Esophagus squamous epithelium (tissue), 5 donors: Measurements from ENCODE around the gene KRT4. TPM values are rescaled to one million over a fixed set of nuclear protein-coding genes. Genes with fewer than 3 reads are reported as not detected.

Experiments
- DNase-seq: peaks from one replicate; lab custom pipeline; 2025; lab: John Stamatoyannopoulos, UW
- H3K27ac ChIP-seq, 4 donors: fragments of 200-600 bp; sonication (generic); one replicate each; pipeline ENCODE4 v1.5.1; 2016 to 2019; ENCODE audit warnings: mild to moderate bottlenecking in 1 of 4
- H3K27me3 ChIP-seq, 4 donors: fragments of 200-600 bp; sonication (generic); 1 replicate in 3 of 4; 2 replicates in 1 of 4; pipeline versions ENCODE4 v1.5.1 to v1.6.0; 2017 to 2021; ENCODE audit warnings: antibody characterized with exemption in 1 of 4
- H3K36me3 ChIP-seq, 3 donors: fragments of 200-600 bp; sonication (generic); one replicate each; pipeline ENCODE4 v1.5.1; 2016 to 2019
- H3K4me1 ChIP-seq, 3 donors: fragments of 200-600 bp; sonication (generic); one replicate each; pipeline ENCODE4 v1.5.1; 2017 to 2019
- H3K4me3 ChIP-seq, 4 donors: fragments of 200-600 bp; sonication (generic); 1 replicate in 3 of 4; 2 replicates in 1 of 4; pipeline ENCODE4 v1.5.1; 2016 to 2019; ENCODE audit warnings: mild to moderate bottlenecking in 2 of 4, moderate library complexity in 1 of 4
- H3K9me3 ChIP-seq, 3 donors: fragments of 200-600 bp; sonication (generic); one replicate each; pipeline ENCODE4 v1.5.1; 2016 to 2019
- POLR2A ChIP-seq, 4 donors: fragments of 450-650 bp; IDR thresholded peaks; one replicate each; pipeline ENCODE4 v1.6.1; 2017; ENCODE audit warnings: antibody characterized with exemption in 4 of 4, mild to moderate bottlenecking in 4 of 4, moderate library complexity in 3 of 4
- WGBS, 2 donors: methylation state at CpG; one replicate each; pipeline ENCODE4 v1.1.5; 2018; 5-methylcytosine and 5-hydroxymethylcytosine counted together
- intact Hi-C: fragments of 100-400 bp; cut with DNase I; formaldehyde crosslinking; loops from one replicate; pipeline ENCODE4 v1.15.0; 2022
- total RNA-seq, 4 donors: library from RNA; depleted of rRNA; stranded (reverse); fragments of >200 nt; gene quantifications; one replicate each; pipeline ENCODE4 v1.1.0, GENCODE V29; 2016
- TF ChIP-seq, protein P1 (sequence below), 6 experiments: fragments of 450-650 bp in 4 of 6; fragments of 200-600 bp in 2 of 6; sonication (generic) in 2 of 6; IDR thresholded peaks; one replicate each; pipeline ENCODE4 v1.5.1; 2016 to 2019; ENCODE audit warnings: antibody characterized with exemption in 6 of 6, mild to moderate bottlenecking in 4 of 6, moderate library complexity in 4 of 6
- donor health status: DM: yes; HTN: yes; CAD: no.

KRT4 gene
- total RNA-seq, 4 donors from 2014 or later = 3,147 to 27,876 (median 8,563) TPM

DNA sequence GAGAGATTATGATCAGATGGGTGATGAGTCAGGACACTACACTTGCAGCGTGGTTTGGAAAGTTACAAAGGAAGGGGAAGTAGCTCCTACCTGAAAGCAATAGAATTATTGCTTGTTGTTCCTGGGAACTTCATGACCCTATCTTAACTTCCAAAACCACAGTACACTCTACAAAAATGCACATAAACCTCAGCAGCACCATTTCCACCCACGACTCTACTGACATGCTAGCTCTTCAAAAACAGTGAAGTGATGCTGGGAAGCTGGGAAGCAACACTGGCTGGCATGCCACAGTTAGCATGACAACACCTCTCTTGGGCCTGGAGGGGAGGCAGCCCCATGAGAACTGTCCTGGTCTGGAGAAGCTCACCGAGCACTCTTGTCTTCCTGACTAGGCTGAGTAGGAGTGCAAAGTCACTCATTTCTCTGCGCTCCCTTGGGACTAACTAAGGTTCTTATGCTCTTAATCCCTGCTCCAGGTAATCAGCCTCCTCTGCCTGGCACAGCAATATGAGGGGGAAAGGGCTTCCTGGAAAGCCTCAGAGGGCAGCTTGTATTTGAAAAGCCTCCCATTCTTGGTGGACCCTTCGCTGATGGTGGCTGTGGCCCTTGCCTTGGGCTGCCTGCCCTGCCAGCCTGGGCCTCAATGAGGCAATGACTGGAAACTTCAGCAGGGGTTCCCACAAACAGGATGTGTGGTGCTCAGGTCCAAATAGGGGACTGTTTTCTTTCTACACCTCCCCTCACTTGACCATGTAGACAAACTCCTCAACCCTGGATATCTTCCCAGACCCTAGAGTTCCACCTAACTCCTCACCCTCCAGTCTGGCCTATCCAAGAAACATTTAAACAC lies 19.2 kb downstream of the KRT4 start:
- Histone ChIP-seq H3K9me3 (no peaks in the 10 kb centered on the region), H3K4me1 (peaks cover 0 to 36% (median 14%) of the 10 kb centered on the region in 3 donors), H3K36me3 (no peaks in the 10 kb centered on the region), H3K4me3 (no peak overlapping the region), H3K27me3 (peaks cover 0 to 20% (median 0%) of the 10 kb centered on the region in 4 donors), H3K27ac (no peak overlapping the region)
- intact Hi-C loops = no loop called here
- 72 to 76% methylated on average over 3 to 4 of the region's 5 CpGs for WGBS, 2 donors
- DNase-seq = no peak
- TF ChIP-seq, protein P1, sequence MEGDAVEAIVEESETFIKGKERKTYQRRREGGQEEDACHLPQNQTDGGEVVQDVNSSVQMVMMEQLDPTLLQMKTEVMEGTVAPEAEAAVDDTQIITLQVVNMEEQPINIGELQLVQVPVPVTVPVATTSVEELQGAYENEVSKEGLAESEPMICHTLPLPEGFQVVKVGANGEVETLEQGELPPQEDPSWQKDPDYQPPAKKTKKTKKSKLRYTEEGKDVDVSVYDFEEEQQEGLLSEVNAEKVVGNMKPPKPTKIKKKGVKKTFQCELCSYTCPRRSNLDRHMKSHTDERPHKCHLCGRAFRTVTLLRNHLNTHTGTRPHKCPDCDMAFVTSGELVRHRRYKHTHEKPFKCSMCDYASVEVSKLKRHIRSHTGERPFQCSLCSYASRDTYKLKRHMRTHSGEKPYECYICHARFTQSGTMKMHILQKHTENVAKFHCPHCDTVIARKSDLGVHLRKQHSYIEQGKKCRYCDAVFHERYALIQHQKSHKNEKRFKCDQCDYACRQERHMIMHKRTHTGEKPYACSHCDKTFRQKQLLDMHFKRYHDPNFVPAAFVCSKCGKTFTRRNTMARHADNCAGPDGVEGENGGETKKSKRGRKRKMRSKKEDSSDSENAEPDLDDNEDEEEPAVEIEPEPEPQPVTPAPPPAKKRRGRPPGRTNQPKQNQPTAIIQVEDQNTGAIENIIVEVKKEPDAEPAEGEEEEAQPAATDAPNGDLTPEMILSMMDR (IDR thresholded peaks at IDR 0.05) = no peak
- no peak for TF ChIP-seq POLR2A (IDR thresholded peaks at IDR 0.05)

DNA sequence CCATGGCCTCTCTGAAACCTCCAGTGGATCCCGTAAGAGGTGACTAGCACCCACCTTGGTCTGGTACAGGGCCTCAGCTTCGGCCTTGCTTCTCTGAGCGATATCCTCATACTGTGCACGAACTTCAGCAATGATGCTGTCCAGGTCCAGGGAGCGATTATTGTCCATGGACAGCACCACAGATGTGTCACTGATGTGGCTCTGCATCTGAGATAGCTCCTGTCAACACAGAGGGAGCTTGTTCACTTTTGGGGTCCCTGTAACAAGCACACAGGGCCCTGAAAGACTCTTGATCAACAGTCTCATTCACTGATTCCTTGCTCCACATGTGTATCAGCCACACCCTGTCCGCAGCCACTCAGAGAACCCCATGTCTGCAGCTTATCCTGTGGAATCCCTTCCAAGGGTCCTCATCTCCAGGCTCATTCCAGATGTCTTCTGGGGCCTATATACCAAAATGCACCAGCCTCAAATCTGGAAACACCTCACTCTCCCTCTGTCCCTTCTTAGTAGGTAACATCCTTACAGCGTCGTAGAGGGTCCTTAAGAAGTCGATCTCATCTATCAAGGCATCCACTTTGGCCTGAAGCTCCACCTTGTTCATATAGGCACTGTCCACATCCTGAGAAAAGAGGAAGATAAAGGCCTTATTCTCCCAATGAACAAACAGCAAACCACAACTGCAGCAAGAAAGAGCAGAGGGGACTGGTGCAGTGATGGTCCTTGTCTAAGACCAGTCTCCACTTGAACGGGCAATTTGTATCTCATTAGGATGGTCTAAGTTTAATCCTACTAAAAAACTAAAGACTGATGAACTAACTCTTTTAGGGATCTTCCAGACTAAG lies 21.5 kb downstream of the KRT4 start:
- Histone ChIP-seq H3K4me3 (no peak overlapping the region), H3K36me3 (no peaks in the 10 kb centered on the region), H3K27me3 (peaks cover 0 to 35% (median 0%) of the 10 kb centered on the region in 4 donors), H3K27ac (no peak overlapping the region), H3K4me1 (peaks cover 0 to 17% (median 7%) of the 10 kb centered on the region in 3 donors), H3K9me3 (no peaks in the 10 kb centered on the region)
- TF ChIP-seq, protein P1 (IDR thresholded peaks at IDR 0.05) = no peak
- TF ChIP-seq POLR2A (IDR thresholded peaks at IDR 0.05) = no peak
- 91 to 92% methylated on average over 9 to 10 of the region's 10 CpGs for WGBS, 2 donors
- DNase-seq = no peak
- intact Hi-C loops = no loop called here

DNA sequence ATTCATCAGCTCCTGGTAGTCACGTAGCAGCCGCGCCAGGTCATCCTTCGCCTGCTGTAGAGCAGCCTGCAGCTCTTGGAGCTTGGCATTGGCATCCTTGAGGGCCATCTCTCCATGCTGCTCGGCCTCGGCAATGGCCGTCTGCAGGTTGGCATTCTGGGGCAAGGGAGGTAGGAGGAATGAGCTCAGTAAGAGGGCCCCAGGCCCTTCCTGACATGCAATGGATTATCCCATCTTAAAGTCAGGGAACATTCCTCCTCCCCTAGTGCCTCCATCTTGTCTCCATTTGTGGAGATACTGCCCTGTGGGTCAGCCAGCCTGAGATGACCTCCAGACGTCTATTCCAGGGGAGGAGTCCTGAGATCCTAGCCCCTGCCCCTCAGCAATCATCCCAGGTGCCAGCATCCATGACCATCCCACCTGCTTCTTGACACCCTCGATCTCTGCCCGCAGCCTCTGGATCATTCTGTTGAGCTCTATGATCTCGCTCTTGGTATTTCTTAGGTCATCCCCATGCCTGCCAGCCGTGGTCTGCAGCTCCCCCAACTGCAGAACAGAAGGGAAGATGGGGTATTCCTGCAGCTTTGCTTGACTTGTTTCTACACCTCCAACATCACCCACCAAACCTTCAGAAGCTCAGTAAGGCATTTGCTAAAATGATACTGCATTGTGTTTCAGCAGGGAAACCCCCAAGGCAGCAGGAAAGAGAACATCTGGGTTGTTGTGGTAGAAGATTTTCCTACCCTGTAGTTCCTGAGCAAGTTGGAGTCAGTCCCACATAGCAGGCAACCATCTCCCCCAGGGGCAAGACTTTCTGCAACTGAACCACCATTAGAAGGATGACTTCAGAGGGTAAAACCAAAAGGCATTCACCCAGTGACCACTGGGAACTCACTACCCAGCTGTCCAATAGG lies 22.4 kb downstream of the KRT4 start:
- H3K27ac ChIP-seq = no peak overlapping the region
- H3K9me3 ChIP-seq = no peaks in the 10 kb centered on the region
- peaks cover 0 to 20% (median 7%) of the 10 kb centered on the region in 3 donors for H3K4me1 ChIP-seq
- 92 to 95% methylated on average over 5 to 12 of the region's 12 CpGs for WGBS, 2 donors
- no peak overlapping the region for H3K4me3 ChIP-seq
- H3K27me3 ChIP-seq = peaks cover 0 to 35% (median 0%) of the 10 kb centered on the region in 4 donors
- H3K36me3 ChIP-seq = no peaks in the 10 kb centered on the region
- no peak for DNase-seq
- intact Hi-C loops = no loop called here
- no peak for TF ChIP-seq POLR2A (IDR thresholded peaks at IDR 0.05)
- TF ChIP-seq, protein P1 (IDR thresholded peaks at IDR 0.05) = no peak

DNA sequence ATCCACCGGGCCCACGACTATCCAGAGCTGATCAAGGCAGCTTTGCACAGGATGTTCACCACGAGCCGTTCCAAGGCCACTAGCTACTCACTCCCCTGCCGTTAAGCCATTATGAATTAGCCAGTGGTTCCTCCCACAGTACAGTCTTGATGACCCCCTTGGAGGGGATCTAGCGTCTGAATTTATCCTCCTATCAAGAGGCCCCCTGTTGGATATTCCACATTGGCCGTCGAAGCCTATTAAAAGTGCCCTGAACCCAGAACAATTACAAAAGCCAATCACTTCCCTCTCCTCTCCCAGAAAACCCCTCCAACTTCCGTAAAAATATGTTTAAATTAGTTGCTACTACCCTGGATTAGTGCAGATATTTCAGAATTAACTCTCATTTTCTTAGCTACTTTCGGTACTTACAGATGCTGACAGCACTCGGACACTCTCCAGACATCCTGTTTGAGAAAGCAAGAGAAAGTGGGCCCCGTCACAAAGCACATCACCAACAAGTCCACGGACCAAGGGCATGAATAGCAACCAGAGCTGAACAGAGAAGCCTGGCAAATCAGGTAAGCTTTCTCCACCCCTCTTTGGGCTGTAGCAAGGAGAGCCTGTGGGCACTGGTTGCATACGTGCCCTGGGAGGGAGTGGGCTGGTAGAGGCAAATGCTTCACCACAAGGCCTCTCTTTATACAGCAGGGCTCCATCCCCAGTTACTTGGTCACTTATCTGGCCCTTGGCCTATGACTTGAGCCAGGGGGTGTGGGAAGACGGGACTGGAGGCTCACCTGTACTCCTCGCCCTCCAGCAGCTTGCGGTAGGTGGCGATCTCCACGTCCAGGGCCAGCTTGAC lies 23.3 kb downstream of the KRT4 start:
- Histone ChIP-seq H3K9me3 (no peaks in the 10 kb centered on the region), H3K4me3 (peak overlapping the region in 2 of 4 donors; percentile 29 to 45), H3K27ac (no peak overlapping the region), H3K27me3 (peaks cover 0 to 35% (median 0%) of the 10 kb centered on the region in 4 donors), H3K36me3 (no peaks in the 10 kb centered on the region), H3K4me1 (peaks cover 0 to 23% (median 7%) of the 10 kb centered on the region in 3 donors)
- 77 to 81% methylated on average over 9 to 12 of the region's 19 CpGs for WGBS, 2 donors
- DNase-seq = no peak
- intact Hi-C loops = no loop called here
- TF ChIP-seq POLR2A (IDR thresholded peaks at IDR 0.05) = no peak
- TF ChIP-seq, protein P1 (IDR thresholded peaks at IDR 0.05) = no peak
